Stimulated activated CD4-positive, alpha-beta T cell treated with anti-CD3 and anti-CD28 coated beads, Interleukin-4, amount 100 ng/mL, for 24 hours (primary cell): ENCODE results near the gene WASL.
"Not testable (repeated sequence)": the region's sequence is repeated elsewhere in the genome, so short reads cannot be mapped to it uniquely, and the experiment has no call there.

Experiments
- DNase-seq: peaks from one replicate; pipeline ENCODE4 v3.0.0-alpha.2; 2020

WASL gene

DNA sequence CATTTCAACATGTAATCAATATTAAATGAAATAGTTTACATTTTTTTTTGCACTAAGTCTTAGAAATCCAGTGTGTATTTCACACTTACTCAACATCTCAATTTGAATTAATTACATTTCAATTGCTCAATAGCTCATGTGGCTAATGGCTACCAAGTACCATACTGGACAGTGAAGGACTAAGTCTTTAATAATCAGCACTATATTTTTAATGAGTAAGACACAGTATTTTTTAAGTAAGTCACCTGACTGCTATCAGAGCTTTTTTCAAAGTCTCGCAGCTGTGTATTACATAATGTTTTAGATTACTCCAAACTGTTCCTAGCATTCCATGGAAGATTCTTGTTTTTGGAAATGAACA is 19.6 kb downstream of the WASL start:
- DNase-seq = no peak

DNA sequence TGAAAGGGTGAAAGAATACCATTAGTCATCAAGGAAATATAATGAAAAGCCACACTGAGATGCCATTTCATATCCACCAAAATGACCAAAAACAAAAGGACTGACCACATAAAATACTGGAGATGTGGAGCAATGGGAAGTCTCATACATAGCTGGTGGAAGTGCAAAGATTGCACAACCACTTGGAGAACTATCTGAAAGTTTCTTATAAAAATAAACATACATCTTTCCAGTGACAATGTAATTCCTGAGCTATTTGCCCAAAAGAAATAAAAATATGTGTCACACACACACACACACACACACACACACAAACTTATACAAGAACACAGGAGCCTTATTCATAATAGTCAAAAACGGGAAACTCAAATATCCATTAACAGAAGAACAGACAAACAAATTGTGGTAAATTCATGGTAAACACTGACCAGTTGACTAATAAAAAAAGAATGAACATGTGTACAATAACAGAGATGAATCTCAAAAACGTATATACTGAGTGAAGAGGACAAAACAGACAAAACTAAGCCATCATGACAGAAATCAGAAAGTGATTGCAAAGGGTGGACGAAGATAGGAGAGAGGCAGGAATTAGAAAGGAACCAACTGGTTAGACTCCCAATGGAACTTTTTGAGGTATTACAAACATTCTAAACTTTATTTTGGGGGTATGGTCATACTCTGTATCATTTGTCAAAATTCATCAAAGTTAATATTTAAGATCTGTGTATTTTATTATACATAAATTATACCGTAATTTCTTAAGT is 21.5 kb downstream of the WASL start:
- no peak for DNase-seq

DNA sequence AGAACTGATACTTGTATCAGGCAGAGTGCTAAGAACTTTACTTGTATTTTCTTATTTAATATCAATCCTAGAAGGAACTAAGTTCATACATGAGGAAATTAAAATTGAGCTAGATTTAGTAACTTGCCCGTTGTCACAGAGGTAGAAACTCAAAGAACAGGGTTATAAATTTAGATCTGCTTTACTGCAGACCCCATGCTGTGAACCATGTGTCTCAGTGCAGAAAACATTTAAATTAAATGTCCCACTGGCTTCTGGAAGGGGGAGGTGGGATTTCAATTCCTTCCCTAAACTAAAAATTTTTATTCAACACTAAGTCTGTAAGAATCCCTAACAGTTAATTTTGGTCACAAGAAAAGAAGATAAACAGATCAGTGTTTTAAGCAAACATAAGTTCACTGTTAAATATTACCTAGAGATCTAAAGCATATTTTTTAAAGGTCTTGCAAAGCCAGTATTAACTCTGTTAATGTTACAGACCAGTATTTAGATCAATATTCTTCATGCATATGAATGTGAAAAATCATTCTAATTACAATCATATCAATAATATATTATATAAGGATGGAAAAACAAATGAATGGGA is 23.1 kb downstream of the WASL start:
- no peak for DNase-seq

DNA sequence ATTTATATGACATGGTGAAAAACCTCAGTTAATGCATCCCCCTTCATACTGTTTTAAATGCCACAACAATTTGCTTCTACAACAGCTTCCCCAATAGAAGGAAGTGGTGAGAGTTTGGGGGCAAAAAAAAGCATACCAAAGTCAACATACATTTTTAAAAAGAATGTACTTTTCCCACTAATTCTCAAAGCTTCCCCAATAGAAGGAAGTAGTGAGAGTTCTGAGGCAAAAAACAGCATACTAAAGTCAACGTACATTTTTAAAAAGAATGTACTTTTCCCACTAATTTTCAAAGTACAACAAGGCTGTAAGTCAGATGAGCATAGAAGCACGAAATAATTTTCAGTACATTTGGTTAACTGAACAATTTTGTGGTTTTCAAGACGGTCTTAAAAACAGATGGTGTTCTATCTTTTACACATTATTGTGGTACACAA is 24.0 kb downstream of the WASL start:
- no peak for DNase-seq

DNA sequence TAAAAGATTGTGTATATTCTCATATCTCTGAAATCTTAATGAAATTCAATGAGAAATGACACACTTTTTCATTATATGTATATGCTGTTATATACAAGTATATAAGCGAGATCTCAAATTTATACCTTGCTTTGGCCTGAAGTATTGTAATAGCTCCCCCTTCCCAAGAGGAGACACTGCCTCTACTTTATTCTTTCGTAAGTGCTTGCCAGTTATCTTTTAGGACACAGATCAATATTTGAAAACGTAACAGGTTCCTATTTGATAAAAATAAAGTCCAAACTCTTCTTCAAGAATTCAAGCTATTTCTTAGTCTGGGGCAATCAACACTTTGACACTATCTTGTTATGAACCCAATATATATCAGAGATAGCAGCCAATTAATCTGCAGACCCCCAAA is 24.9 kb downstream of the WASL start:
- no peak for DNase-seq

GRCh38 chr7:123720527-123720926 is 28.3 kb downstream of the WASL start:
- not testable (repeated sequence) for DNase-seq

DNA sequence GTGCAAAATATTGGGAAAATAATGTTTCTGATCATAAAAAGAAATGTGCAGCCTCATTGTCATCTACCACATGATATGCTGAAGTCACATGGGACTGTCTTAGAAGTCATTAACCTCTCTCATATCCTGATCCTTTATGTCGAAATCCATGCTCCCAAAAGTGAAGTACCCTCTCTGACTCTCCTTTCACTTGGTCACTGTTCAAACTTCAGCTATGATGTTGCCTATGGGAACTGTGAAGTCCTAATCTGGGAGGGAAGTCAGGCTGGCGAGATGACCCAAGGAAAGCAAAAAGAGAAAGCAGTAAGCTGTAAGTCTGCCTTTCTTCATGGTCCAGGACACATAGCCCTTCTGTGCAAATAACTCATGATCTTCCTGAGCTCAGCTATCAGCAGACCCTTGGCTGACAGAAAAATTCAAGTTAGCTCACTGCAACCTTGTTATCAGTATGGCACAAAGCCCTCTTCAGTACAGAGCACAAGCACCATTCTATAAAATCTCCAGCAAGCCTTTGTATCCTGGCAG is 29.5 kb downstream of the WASL start:
- no peak for DNase-seq

DNA sequence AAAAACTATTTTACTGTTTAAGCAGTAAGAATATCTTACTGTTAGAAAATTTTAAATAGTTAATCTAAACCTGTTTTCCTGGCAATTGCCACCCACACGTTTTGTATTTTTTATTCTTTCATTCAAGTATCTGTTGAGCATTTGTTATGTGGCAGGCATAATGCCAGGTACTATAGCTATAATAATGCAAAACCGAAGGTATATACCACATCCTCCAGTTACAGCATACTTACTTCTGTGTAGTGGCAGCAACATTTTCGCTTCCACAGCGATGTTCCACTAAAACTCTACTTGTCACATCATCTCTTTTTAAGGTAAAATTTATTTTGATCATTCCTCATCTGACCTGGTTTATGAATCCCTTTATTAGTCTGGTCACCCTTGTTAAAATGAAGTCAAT is 30.0 kb downstream of the WASL start:
- DNase-seq = no peak

- no peak for DNase-seq
These were observed 31.1 kb downstream of the WASL start for GRCh38 chr7:123717689-123718088.

DNA sequence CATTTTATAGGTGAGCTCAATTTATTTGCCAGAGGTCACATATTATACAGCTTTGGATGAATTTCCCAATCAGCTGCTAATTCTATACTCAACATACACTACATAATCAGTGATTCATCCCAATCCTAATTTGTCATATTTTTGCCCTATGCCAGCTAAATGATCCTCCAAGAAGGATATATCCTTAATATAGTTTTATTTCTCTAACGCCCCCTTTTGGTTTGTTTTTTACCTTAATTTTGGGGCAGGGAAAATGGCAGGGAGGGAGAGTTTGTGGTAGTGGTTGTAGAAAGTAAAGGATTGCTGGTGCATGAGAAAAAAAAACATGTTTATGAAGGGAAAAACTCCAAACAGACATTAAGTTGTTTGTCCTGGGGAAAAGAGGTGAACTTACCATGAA is 31.9 kb downstream of the WASL start:
- DNase-seq = no peak

DNA sequence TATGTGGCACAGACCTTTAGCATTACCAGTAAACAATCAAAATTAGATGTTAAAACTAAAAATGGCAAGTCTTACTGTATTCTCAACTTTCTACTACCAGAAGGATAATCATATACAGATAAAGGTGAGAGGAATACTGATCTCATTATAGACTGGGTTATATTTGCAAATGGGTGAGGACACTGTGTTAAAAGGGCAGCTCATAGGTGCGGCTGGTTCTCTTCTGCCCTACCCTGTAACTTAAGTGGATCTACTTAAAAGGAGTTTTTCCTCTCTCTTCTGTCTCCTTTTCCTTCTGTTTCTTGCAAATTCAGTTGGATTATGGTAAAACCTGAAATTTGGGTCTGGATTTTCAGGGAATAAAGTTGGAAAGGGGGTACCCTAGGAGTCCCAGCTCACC is 33.0 kb downstream of the WASL start:
- no peak for DNase-seq

GRCh38 chr7:123715198-123715597 is 33.6 kb downstream of the WASL start:
- DNase-seq = no peak

GRCh38 chr7:123714296-123715080 is 34.3 kb downstream of the WASL start:
- DNase-seq = no peak

- DNase-seq = no peak
These were observed 36.2 kb downstream of the WASL start for GRCh38 chr7:123712619-123713018.

DNA sequence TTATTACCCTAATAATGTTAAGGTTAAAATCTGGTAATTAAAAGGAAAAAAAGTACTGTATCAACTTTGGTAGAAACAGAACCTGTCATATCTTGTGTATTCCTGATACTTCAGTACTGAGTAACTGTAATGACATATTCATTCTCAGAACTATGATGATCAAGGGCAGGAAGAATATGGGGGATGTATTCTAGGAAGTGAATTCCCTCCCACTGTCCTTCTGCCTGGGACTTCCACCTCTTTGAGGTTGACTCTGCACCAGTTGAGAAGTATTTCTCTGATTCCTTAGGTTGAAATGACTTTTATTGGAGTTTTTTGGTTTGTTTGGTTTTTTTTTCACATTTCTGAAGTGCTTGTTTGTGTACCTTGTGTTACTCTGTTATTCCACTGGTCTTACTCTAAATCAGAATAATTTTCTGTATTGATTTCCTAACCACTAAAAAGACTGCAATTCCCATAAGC is 36.9 kb downstream of the WASL start:
- peak; percentile 7 for DNase-seq

- no peak for DNase-seq
These were observed 38.1 kb downstream of the WASL start for GRCh38 chr7:123710683-123711082.

- no peak for DNase-seq
These were observed 39.3 kb downstream of the WASL start for GRCh38 chr7:123709525-123709924.

GRCh38 chr7:123705211-123705901 is 43.4 kb downstream of the WASL start:
- no peak for DNase-seq

GRCh38 chr7:123695944-123696677 is 52.7 kb downstream of the WASL start:
- DNase-seq = no peak

- DNase-seq = no peak
These were observed 56.3 kb downstream of the WASL start for GRCh38 chr7:123692471-123692877.

DNA sequence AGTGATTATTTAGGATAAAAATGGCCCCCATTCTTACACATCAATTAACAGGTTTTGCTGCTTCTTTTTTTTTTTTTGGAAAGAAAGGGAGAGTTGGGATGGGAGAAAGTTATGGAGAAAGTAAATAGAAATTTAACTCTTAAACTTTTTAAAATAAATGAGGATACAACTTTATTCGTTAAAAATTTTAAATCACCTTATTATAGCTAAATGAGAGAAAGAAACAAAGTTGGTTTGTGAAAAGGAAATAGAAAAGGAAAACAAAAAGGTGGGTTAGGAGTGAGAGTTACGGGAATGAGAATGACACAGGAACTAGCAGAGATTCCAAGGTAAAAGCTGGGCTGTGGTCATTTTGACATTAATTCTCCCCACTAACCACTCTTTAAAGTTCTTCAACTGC is 58.3 kb downstream of the WASL start:
- DNase-seq = no peak

DNA sequence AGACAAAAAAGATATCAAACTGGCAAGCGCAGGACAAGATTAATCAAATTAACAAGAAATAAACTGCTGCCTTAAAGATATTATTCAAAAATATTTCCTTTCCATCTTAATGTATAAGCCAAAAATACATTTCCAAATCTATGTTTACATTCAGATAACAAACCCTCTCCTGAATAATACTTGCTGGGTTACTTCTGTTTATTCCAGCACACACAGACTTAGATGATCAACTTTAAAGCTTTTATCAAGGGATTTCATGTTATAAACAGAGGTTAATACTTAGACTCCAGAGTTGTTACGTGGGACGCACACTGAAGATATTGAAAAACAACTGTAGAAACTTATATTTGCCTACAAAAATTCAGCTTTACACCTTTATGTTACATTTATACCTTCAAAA is 59.6 kb downstream of the WASL start:
- no peak for DNase-seq
